Naive B cell (primary cell): Measurements from ENCODE around the gene PHACTR3. TPM values are rescaled to one million over a fixed set of nuclear protein-coding genes. Genes with fewer than 3 reads are reported as not detected.

Experiments
- ATAC-seq, 2 donors: fragments of 150-1000 bp; cut with Tn5 transposase; 2 replicates each; pipeline ENCODE4 v1.10.0; 2021; ENCODE audit warnings: low read depth in 2 of 2, mild to moderate bottlenecking in 2 of 2, moderate library complexity in 2 of 2
- DNase-seq: peaks from one replicate; pipeline ENCODE4 v3.0.0; 2022
- H3K27ac Mint-ChIP-seq, 6 donors: one replicate each; pipeline ENCODE4 v1.8.0; 2020 to 2022; ENCODE audit warnings: mild to moderate bottlenecking in 6 of 6, mixed read lengths in 6 of 6, moderate library complexity in 5 of 6, inconsistent platforms in 2 of 6
- H3K27me3 Mint-ChIP-seq, 3 donors: one replicate each; pipeline ENCODE4 v1.8.0; 2021 to 2022; ENCODE audit warnings: mixed read lengths in 3 of 3, mild to moderate bottlenecking in 1 of 3
- H3K36me3 Mint-ChIP-seq, 2 donors: one replicate each; pipeline ENCODE4 v1.8.0; 2020 to 2022; ENCODE audit warnings: mixed read lengths in 2 of 2, inconsistent platforms in 1 of 2, mild to moderate bottlenecking in 1 of 2
- H3K4me1 Mint-ChIP-seq, 3 donors: one replicate each; pipeline ENCODE4 v1.8.0; 2020 to 2022; ENCODE audit warnings: mixed read lengths in 3 of 3, inconsistent platforms in 1 of 3, mild to moderate bottlenecking in 1 of 3, moderate library complexity in 1 of 3
- H3K4me3 Mint-ChIP-seq, 8 donors: one replicate each; pipeline ENCODE4 v1.8.0; 2020 to 2022; ENCODE audit warnings: mild to moderate bottlenecking in 8 of 8, mixed read lengths in 8 of 8, moderate library complexity in 8 of 8, inconsistent platforms in 2 of 8
- H3K9me3 Mint-ChIP-seq, 7 donors: one replicate each; pipeline ENCODE4 v1.8.0; 2020 to 2022; ENCODE audit warnings: mixed read lengths in 7 of 7, mild to moderate bottlenecking in 5 of 7, inconsistent platforms in 2 of 7, moderate library complexity in 1 of 7
- polyA plus RNA-seq, 6 donors: library from polyadenylated mRNA; unstranded; fragments of 300-500 nt; fragmentation: Illumina TruSeq; gene quantifications; one replicate each; pipeline ENCODE4 v1.2.3, GENCODE V29; 2021; ENCODE audit warnings: low read depth in 6 of 6

The PHACTR3 gene
- polyA plus RNA-seq, 6 donors from 2014 or later, result not detected

GRCh38 chr20:59807909-59808728 lies 203.8 kb downstream of the PHACTR3 start:
- DNase-seq, result no peak
- Mint-ChIP-seq H3K27ac (no peak overlapping the region), H3K4me1 (no peaks in the 10 kb centered on the region), H3K4me3 (no peak overlapping the region), H3K9me3 (no peaks in the 10 kb centered on the region), H3K27me3 (peaks cover 3 to 11% (median 7%) of the 10 kb centered on the region in 3 donors), H3K36me3 (no peaks in the 10 kb centered on the region)
- no peak for ATAC-seq

DNA sequence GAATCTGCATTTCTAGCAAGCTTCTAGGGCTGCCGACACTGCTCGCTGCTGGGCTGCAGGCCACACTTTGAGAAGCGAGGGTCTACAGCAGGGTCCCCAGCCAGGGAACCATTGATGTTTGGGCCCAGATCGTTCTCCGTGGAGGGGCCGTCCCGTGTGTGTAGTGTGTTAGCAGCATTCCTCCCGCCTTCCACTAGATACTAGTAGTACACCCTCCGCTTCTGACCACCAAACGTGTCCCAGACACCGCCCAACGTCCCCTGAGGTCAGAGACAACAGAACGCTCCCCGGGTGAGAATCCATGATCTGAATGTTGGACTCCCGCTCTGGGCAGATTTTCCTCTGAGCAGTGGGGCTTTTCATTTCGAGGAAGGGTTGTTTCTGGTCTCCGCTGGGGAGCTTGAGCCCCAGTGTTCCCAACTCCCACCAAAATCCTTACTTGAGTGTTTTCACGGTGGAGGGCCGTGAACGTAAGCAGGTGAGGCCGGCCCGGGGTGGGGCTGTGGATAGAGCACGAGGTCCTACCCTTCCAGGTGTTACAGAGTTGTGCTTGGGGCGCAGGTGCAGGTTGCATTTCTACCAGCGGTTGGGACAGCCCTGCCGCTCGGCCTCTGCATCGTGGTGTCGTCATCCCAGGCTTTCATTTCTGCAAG lies 204.5 kb downstream of the PHACTR3 start:
- H3K27ac Mint-ChIP-seq, result no peak overlapping the region
- H3K27me3 Mint-ChIP-seq, result peaks cover 2 to 11% (median 7%) of the 10 kb centered on the region in 3 donors

DNA sequence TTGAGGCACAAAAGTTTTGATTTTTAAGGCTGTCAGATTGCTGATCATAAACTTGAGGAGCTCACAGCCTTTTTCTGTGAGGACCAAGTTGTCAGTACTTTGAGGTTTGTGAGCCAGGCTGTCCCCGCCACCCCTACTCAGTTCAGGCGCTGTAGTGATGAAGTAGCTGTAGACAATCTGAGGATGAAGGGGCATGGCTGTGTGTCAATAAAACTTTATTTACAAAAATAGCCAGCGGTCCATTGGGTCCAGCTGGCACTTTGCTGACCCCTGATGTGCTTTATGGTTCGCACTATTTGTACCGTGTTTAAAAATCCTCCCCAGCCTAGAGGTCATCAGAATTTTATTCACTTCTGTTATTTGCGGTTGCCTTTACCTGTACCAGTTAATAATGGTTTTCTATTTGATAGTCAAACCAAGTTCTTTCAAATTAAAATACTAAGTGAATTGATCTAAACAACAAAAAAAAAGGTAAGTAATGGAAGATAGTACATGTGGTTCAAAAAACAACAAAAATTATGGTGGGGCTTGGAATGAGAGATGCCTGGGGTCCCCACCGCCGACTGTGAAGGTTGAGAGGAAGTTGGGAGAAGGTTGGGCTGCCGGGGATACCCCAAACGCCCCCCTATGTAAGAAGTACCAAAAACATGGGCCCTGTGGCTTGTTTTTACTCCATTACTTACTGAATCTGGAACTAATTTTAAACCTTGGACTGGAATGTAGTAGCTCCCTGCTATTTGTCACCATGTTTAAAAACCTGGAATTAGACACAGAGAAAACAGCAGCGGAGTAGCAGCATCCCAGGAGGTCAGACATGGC lies 205.5 kb downstream of the PHACTR3 start:
- ATAC-seq (no peak), DNase-seq (no peak)
- H3K4me1 Mint-ChIP-seq, result no peaks in the 10 kb centered on the region
- H3K4me3 Mint-ChIP-seq, result peak overlapping the region in 1 of 8 donors; percentile 6
- no peak overlapping the region for H3K27ac Mint-ChIP-seq
- no peaks in the 10 kb centered on the region for H3K36me3 Mint-ChIP-seq
- no peaks in the 10 kb centered on the region for H3K9me3 Mint-ChIP-seq
- peaks cover 0 to 11% (median 8%) of the 10 kb centered on the region in 3 donors for H3K27me3 Mint-ChIP-seq

More for the DNA sequence above, 204.5 kb downstream of the PHACTR3 start:
- no peaks in the 10 kb centered on the region for H3K4me1 Mint-ChIP-seq
- no peaks in the 10 kb centered on the region for H3K36me3 Mint-ChIP-seq
- no peak overlapping the region for H3K4me3 Mint-ChIP-seq
- no peak for DNase-seq
- ATAC-seq, result no peak
- no peaks in the 10 kb centered on the region for H3K9me3 Mint-ChIP-seq

DNA sequence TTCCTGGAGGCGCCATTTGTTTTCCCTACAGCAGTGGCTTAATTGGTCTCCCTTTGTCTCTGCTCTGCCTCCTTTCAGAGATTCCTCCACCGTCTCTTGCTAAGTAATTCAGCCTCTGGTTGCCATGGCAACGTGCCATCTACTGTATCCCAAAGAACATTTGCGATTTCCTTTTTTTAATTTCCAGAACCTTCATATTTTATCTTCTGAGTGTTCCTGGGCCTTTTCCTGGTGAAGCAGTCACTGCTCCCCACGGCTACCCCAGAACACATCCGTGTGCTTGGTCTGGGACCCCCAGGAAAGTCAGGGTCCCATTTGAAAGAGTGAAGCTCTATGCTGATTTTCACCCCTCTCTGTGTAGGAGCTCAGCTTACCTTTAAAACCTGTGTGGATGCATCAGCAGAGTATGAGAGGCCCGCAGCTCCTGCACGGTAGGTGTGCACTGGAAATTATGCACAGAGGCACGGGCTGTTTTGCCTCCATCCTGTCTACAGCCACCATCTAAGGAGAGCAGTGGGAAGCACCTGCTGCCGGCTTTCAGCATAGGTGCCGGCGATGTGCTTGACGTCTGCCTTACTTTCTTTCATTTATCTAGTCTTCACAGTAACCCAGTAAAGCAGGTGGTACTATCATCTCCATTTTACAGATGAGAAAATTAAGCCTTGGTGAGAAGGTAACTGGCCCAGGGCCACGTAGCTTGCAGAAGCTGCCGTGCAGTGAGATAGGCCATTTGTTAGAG lies 206.3 kb downstream of the PHACTR3 start:
- ATAC-seq, result no peak
- peaks cover 0 to 5% (median under 1%) of the 10 kb centered on the region in 3 donors for H3K27me3 Mint-ChIP-seq
- no peak overlapping the region for H3K27ac Mint-ChIP-seq
- no peaks in the 10 kb centered on the region for H3K4me1 Mint-ChIP-seq
- no peaks in the 10 kb centered on the region for H3K36me3 Mint-ChIP-seq
- H3K4me3 Mint-ChIP-seq, result peak overlapping the region in 1 of 8 donors; percentile 6
- no peak for DNase-seq
- H3K9me3 Mint-ChIP-seq, result no peaks in the 10 kb centered on the region

GRCh38 chr20:59811681-59812171 lies 207.4 kb downstream of the PHACTR3 start:
- H3K27ac Mint-ChIP-seq, result no peak overlapping the region
- H3K4me1 Mint-ChIP-seq, result no peaks in the 10 kb centered on the region
- no peak for ATAC-seq
- H3K27me3 Mint-ChIP-seq, result peaks cover 0 to 5% (median 0%) of the 10 kb centered on the region in 3 donors
- H3K36me3 Mint-ChIP-seq, result no peaks in the 10 kb centered on the region
- H3K4me3 Mint-ChIP-seq, result peak overlapping the region in 1 of 8 donors; percentile 52
- DNase-seq, result no peak
- H3K9me3 Mint-ChIP-seq, result peaks cover 0 to 3% (median 0%) of the 10 kb centered on the region in 7 donors

DNA sequence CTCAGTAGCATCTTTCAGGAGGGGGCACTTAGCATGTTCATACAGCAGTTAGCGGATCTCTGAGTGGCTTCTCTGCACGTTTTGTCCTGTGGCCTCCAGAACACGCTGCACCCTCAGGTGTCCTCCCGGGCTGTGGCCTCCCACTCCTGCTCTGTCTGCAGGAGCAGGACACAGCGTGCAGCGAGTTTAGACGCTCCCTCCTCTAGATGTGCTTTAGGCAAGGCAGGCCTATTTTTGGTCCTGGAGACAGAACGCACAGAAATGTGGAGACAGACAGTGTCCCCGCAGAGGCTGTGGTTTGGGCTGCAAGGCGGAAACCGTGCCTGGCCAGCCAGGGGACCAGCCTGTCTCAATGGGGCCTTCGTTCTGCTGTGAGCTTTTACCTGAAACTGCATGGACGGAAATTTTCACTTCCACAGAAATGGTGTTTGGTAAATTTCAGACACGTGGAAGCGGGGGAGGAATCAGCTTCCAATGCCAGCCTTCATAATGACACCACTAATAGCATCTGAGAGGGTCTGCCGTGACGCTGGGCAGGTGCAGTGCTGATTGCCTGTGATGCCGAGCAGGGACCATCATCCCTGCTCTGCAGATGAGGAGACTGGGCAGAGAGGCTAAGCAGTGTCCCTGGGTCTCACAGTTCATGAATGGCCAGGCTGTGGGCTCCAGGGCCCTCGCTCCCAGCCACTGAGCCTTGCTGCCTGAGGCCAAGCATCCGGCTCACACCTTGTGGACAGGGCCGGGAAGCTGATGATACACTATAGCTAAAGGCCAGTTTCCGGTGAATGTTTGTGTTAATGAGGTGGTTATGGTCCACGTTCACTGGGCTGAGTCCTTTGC lies 208.2 kb downstream of the PHACTR3 start:
- ATAC-seq (no peak), DNase-seq (no peak)
- no peaks in the 10 kb centered on the region for H3K4me1 Mint-ChIP-seq
- H3K9me3 Mint-ChIP-seq, result peaks cover 0 to 4% (median 0%) of the 10 kb centered on the region in 7 donors
- H3K27me3 Mint-ChIP-seq, result peaks cover 0 to 5% (median 0%) of the 10 kb centered on the region in 3 donors
- H3K36me3 Mint-ChIP-seq, result no peaks in the 10 kb centered on the region
- H3K27ac Mint-ChIP-seq, result no peak overlapping the region
- peak overlapping the region in 1 of 8 donors; percentile 52 for H3K4me3 Mint-ChIP-seq

DNA sequence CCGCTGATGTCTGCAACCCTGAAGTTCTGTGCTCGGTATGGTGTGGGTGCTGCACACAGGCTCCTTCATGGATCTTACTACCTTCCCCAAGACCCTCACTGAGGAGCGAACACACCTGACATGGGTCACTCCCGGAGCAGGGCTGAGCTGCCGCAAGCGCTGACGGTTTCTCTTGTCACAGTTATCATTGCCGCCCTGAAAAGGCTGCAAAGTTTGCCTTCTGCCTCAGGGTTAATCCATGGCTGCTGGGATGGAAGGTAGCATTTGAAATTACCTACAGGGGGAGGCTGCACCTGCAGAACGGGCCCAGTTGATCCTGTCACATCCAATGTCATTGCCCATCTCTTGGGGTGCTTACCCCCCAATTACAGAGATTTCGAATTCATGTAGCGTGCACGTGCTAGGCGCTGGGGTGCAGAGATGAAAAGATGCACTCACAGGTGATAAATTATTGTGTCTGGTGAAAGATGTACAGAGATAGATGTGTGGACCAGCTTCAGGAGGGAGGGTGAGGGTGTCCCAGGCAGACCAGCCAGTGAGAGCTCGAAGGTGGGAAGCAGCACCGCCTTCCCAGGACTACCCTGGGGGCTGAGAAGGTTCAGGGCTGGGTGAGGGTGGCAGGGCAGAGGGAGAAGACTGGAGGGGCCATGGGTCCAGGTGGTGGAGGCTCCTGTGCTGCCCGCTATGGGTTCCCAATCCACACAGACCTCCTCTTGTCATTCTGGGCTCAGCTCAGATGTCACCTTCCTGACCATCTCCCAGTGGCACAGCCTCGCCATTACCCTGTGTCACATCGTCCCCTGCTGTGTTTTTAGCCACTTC lies 209.0 kb downstream of the PHACTR3 start:
- Mint-ChIP-seq H3K27me3 (peaks cover 0 to 9% (median under 1%) of the 10 kb centered on the region in 3 donors), H3K36me3 (no peaks in the 10 kb centered on the region), H3K4me1 (no peaks in the 10 kb centered on the region), H3K9me3 (peaks cover 0 to 4% (median 0%) of the 10 kb centered on the region in 7 donors), H3K4me3 (no peak overlapping the region), H3K27ac (no peak overlapping the region)
- DNase-seq, result no peak
- no peak for ATAC-seq

DNA sequence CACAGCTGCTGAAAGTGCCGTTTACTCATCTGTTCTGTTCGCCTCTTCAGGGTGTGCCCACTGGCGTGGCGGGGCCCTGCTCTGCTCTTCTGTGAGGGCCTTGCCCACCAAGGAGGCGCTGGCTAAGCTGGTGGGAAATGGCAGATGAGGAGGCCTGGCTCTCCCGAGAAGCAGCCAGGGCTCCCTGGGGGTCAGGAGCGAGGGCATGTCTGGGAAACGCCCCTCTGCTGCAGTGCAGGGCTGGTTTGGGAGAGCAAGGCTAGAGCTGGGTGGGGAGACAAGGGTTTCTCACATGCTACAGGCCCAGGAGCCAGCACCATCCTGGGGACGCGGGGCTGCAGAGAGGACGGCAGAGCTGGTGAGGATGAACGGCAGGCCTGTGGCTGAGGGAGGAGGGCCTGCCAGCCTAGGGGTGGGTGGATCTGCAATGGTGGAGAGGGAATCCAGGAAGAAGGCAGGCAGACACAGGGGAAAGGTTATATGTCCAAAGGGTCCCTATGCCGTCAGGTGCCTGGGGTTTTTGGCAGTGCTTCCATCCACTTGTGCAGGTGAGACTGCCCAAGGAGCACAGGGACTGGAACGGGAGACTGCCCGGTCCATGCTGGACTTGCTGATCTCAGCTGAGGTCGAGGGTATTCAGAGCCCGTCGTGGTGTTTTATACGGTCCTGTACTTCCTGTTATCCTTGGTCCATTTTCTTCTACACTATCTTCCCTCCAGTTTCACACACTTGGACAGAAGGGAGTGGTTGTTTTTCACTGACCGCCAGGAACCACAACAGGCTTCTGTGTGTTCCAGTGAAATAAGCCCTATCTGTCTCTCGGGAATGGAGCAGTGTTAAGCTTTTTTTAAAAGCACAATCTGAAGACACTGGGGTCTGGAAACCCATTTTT lies 209.9 kb downstream of the PHACTR3 start:
- Mint-ChIP-seq H3K9me3 (peaks cover 0 to 4% (median 0%) of the 10 kb centered on the region in 7 donors), H3K36me3 (no peaks in the 10 kb centered on the region), H3K4me1 (no peaks in the 10 kb centered on the region), H3K4me3 (no peak overlapping the region), H3K27me3 (peaks cover 0 to 16% (median 8%) of the 10 kb centered on the region in 3 donors), H3K27ac (no peak overlapping the region)
- DNase-seq (no peak), ATAC-seq (no peak)

GRCh38 chr20:59814840-59815340 lies 210.6 kb downstream of the PHACTR3 start:
- Mint-ChIP-seq H3K36me3 (no peaks in the 10 kb centered on the region), H3K4me1 (no peaks in the 10 kb centered on the region), H3K27me3 (peaks cover 0 to 17% (median 9%) of the 10 kb centered on the region in 3 donors), H3K4me3 (no peak overlapping the region), H3K27ac (no peak overlapping the region), H3K9me3 (peaks cover 0 to 4% (median 0%) of the 10 kb centered on the region in 7 donors)
- DNase-seq (no peak), ATAC-seq (no peak)

DNA sequence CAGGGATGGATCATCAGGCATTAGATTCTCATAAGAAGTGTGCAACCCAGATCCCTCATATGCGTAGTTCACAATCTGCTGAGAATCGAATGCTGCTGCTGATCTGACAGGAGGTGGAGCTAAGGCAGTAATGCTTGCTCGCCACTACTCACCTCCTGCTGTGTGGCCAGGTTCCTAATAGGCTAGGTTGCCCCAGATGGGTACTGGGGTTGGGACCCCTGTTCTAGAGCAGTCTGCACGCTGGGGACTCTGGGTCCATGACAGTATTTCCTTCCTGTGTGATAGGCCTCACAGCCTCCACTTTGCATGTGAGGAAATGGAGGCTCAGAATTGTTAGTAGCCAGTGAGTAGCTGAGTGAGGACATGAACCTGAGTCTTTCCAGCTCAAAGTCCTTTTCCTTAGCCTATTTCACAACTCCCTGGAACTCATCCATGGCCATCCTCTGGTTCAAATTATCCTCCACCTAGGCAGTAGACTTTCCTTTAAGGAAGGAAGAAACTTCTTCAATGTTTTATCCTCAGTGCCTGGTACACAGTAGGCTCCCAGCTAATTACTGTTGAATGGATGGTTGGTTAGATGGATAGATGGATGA lies 211.9 kb downstream of the PHACTR3 start:
- Mint-ChIP-seq H3K9me3 (peaks cover 0 to 4% (median 0%) of the 10 kb centered on the region in 7 donors), H3K27me3 (peaks cover 4 to 24% (median 14%) of the 10 kb centered on the region in 3 donors), H3K4me3 (no peak overlapping the region), H3K4me1 (no peaks in the 10 kb centered on the region), H3K36me3 (no peaks in the 10 kb centered on the region), H3K27ac (no peak overlapping the region)
- no peak for DNase-seq
- no peak for ATAC-seq
